ENCODE data around the gene TIGD2. TPM values are rescaled to one million over a fixed set of nuclear protein-coding genes. Genes with fewer than 3 reads are reported as not detected.

The TIGD2 gene
- total RNA-seq, 1 experiment from 2014 or later = 2.6 TPM

DNA sequence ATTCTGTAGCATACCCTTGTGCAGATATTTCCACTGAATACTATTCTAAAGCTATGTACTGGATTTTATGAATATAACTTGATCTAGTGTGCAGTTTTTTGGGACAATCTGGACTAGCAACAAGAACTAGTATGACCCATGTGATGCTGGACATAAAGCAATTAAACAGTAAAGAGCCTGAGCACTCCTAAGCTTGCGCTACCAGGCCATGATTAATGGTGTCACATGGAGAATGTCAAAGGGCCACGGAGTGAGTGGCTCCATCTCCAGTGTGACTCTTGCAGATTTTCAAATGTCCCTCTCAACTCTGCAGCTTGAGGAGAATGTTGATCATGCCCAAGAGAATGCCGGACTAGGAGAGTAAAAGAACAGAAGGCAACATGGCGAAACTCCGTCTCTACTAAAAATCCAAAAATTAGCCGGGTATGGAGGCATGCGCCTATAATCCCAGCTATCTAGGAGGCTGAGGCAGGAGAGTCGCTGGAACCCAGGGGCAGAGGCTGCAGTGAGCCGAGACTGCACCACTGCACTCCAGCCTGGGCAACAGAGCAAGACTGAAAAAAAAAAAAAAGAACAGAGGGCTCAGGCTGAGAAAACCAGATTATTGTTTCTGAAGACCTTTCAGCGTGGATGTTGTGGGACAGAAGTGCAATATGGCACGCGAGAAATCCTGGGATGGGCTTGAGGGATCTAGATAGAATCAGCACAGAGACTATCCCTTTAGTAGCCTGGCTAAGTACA is 45.0 kb downstream of the TIGD2 start:
- in situ Hi-C loops (cut with HindIII; ENCODE audit: low pct_unique_long_range_greater_than_20kb, low sequenced_read_pairs) = no loop called here
- no peak for DNase-seq (ENCODE audit: low read depth)

DNA sequence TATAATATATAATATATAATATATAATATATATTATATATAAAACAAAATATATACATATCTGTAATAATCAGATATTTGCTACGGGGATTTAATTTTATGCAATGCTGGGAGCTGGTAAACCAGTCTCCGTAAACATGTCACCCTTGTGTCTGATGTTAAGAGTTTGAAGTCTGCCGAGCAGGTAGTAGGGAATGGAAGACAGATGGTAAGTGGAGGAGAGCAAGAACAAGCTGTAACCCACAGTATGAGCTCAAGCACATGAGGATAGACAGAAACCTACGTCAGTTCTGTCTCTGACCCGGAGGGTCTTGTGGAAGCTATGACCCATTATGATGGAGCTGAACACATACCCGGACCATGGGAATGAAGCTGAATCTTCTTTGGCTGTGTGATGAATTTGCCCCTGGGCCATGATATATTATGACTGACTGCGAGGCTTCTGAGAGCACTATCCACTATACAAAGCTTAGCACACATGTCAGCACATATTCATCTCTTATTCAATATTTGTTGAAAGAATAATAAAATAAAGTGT is 46.2 kb downstream of the TIGD2 start:
- in situ Hi-C loops (cut with HindIII; ENCODE audit: low pct_unique_long_range_greater_than_20kb, low sequenced_read_pairs) = no loop called here

DNA sequence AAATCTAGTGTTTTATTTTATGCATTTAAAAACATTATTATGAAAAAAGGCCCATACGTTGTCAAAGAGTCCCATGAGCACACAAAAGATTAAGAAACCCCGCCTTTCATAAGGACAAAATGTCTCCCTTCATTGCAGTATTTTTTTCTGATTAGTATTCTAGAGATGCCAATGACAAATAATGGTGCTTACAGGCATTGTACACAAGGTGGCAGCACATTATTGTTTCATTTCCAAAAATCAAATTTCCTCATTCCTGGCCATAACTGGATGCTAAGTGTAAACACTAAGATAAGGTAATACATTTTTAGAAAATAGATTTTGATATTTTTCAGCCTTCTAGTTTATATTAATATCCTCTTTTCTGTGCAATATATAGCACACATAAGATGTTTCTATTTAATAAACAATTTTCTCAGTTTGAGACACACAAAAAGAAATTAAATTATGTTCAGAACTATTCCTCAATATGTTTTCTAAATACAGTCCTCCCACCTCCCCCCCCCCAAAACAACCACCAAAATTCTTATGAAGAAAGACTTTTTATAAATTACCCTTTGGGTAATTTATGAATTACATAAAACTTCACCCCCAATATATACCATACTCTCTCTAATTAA is 47.7 kb downstream of the TIGD2 start:
- in situ Hi-C loops (cut with HindIII; ENCODE audit: low pct_unique_long_range_greater_than_20kb, low sequenced_read_pairs) = no loop called here

More for the DNA sequence above, 46.2 kb downstream of the TIGD2 start:
- no peak for DNase-seq (ENCODE audit: low read depth)

GRCh38 chr4:89160806-89161205 is 49.5 kb downstream of the TIGD2 start:
- in situ Hi-C loops (cut with HindIII; ENCODE audit: low pct_unique_long_range_greater_than_20kb, low sequenced_read_pairs) = no loop called here
- no peak for DNase-seq (ENCODE audit: low read depth)

More for the DNA sequence above, 47.7 kb downstream of the TIGD2 start:
- peak; percentile 34 for DNase-seq (ENCODE audit: low read depth)

GRCh38 chr4:89161841-89162240 is 50.5 kb downstream of the TIGD2 start:
- in situ Hi-C loops (cut with HindIII; ENCODE audit: low pct_unique_long_range_greater_than_20kb, low sequenced_read_pairs) = no loop called here

GRCh38 chr4:89162496-89162895 is 51.2 kb downstream of the TIGD2 start:
- DNase-seq (ENCODE audit: low read depth) = no peak
- in situ Hi-C loops (cut with HindIII; ENCODE audit: low pct_unique_long_range_greater_than_20kb, low sequenced_read_pairs) = no loop called here

More at GRCh38 chr4:89161841-89162240, 50.5 kb downstream of the TIGD2 start:
- no peak for DNase-seq (ENCODE audit: low read depth)

DNA sequence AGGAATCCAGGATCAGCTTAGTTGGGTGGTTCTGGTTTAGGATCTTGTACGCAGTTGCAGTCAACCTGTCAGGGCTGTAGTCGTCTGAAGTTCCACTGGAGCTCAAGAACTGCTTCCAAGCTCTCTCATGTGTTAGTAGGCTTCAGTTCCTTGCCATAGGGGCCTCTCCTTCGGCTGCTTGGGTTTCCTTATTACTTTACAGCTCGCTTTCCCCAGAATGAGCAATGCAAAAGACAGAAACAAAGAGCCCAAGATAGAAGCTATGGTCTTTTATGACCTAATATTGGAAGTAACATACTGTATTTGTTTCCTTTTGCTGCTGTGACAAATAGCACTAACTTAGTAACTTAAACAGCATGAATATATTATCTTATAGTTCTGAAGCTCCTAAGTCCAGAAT is 51.7 kb downstream of the TIGD2 start:
- no peak for DNase-seq (ENCODE audit: low read depth)
- in situ Hi-C loops (cut with HindIII; ENCODE audit: low pct_unique_long_range_greater_than_20kb, low sequenced_read_pairs) = no loop called here

DNA sequence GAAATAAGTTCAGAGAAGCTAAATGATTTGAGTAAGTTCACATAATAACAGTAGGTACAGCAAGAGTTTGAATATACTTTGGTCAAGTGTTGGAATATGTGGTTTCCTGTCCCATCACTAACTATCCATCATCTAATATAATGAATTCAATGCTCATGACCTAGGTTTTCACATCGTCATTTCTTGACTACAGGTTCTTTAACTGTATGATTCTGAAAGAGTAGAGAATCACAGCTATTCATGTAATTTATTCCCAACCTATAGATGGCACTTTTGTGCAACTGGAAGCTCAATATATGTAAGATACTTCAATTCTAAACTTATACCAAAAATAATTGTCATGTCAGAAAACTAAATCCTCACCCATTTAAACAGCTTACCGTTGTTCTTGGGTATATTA is 53.1 kb downstream of the TIGD2 start:
- no peak for DNase-seq (ENCODE audit: low read depth)
- in situ Hi-C loops (cut with HindIII; ENCODE audit: low pct_unique_long_range_greater_than_20kb, low sequenced_read_pairs) = no loop called here

Other genes with a start within 250 kb of the TIGD2 start
- 12.7 and 16.7 TPM in 2 replicates for gene FAM13A, start 54.3 kb upstream of the TIGD2 start, total RNA-seq (2014; rRNA removed; shearing (Covaris generic); ENCODE audit: low replicate concordance)
- gene GPRIN3, start 196.3 kb downstream of the TIGD2 start, total RNA-seq (2014; rRNA removed; shearing (Covaris generic); ENCODE audit: low replicate concordance) = 0.43 and 0.71 TPM in 2 replicates

Data from Caki2 (cell line).